Hepatocyte (in vitro differentiated cells): ENCODE data around the gene NIPA2. TPM values are rescaled to one million over a fixed set of nuclear protein-coding genes. Genes with fewer than 3 reads are reported as not detected.
"Not testable (repeated sequence)": the region's sequence is repeated elsewhere in the genome, so short reads cannot be mapped to it uniquely, and the experiment has no call there.

ENCODE experiments used
- DNase-seq: peaks from one replicate; pipeline ENCODE4 v3.0.0-alpha.2; 2016; ENCODE audit warnings: low spot score
- H2AFZ ChIP-seq: fragments of 200-600 bp; sonication (generic); 2 replicates; pipeline ENCODE4 v1.6.0; 2016; ENCODE audit warnings: antibody characterized with exemption, mild to moderate bottlenecking
- H3K27ac ChIP-seq: fragments of 200-600 bp; sonication (generic); 2 replicates; pipeline ENCODE4 v1.5.1; 2016; ENCODE audit warnings: mild to moderate bottlenecking
- H3K27me3 ChIP-seq: fragments of 200-600 bp; sonication (generic); 2 replicates; pipeline ENCODE4 v1.6.1; 2016
- H3K36me3 ChIP-seq: fragments of 200-600 bp; sonication (generic); replicated peaks from 2 replicates; pipeline ENCODE4 v1.5.1; 2016; ENCODE audit warnings: low read depth; ENCODE audit not compliant: insufficient read depth
- H3K4me1 ChIP-seq: fragments of 200-600 bp; sonication (generic); 2 replicates; pipeline ENCODE4 v1.5.1; 2016; ENCODE audit warnings: mild to moderate bottlenecking, moderate library complexity; ENCODE audit not compliant: insufficient read depth
- H3K4me2 ChIP-seq: fragments of 200-600 bp; sonication (generic); 2 replicates; pipeline ENCODE4 v1.6.0; 2016
- H3K4me3 ChIP-seq: fragments of 200-600 bp; sonication (generic); 2 replicates; pipeline ENCODE4 v1.5.1; 2016; ENCODE audit warnings: mild to moderate bottlenecking
- H3K79me2 ChIP-seq: fragments of 200-600 bp; sonication (generic); 2 replicates; pipeline ENCODE4 v1.6.0; 2017; ENCODE audit warnings: mild to moderate bottlenecking
- H3K9me2 ChIP-seq: fragments of 200-600 bp; sonication (generic); replicated peaks from 2 replicates; pipeline ENCODE4 v1.6.0; 2017; ENCODE audit warnings: mild to moderate bottlenecking; ENCODE audit not compliant: insufficient read depth
- H3K9me3 ChIP-seq: fragments of 200-600 bp; sonication (generic); 2 replicates; pipeline ENCODE4 v1.5.1; 2016; ENCODE audit warnings: low read depth, mild to moderate bottlenecking
- H4K20me1 ChIP-seq: fragments of 200-600 bp; sonication (generic); 2 replicates; pipeline ENCODE4 v1.6.0; 2016; ENCODE audit warnings: mild to moderate bottlenecking; ENCODE audit not compliant: insufficient read depth, poor library complexity, severe bottlenecking
- CTCF ChIP-seq: fragments of 200-600 bp; sonication (generic); IDR thresholded peaks from 2 replicates; pipeline ENCODE4 v1.5.1; 2016; ENCODE audit warnings: antibody characterized with exemption, mild to moderate bottlenecking; ENCODE audit not compliant: poor library complexity
- EZH2 ChIP-seq: fragments of 200-600 bp; sonication (generic); IDR thresholded peaks from 2 replicates; pipeline ENCODE4 v1.6.1; 2016; ENCODE audit warnings: antibody characterized with exemption, mild to moderate bottlenecking, borderline replicate concordance
- EZH2phosphoT487 ChIP-seq: fragments of 200-600 bp; sonication (generic); IDR thresholded peaks from one replicate; pipeline ENCODE4 v1.6.1; 2018; ENCODE audit warnings: antibody characterized with exemption, mild to moderate bottlenecking, low read depth, moderate library complexity; ENCODE audit not compliant: unreplicated experiment, severe bottlenecking
- WGBS: methylation state at CpG from one replicate; pipeline ENCODE4 v1.1.6; 2016; ENCODE audit warnings: low lambda C conversion rate; ENCODE audit errors: missing lambda C conversion rate; 5-methylcytosine and 5-hydroxymethylcytosine counted together
- polyA plus RNA-seq: library from polyadenylated mRNA; unstranded; fragments of >200 nt; fragmentation: Nextera tagmentation; extraction: Ambion mirVana; gene quantifications from 2 replicates; pipeline ENCODE4 v1.2.1, GENCODE V29; 2016
- total RNA-seq: library from RNA; depleted of rRNA; stranded (reverse); fragments of >200 nt; gene quantifications from 2 replicates; pipeline ENCODE4 v1.2.3, GENCODE V29; 2014

The NIPA2 gene
- total and polyA plus RNA-seq, 2 experiments from 2014 or later = 52.7 to 77.2 TPM

- H3K27ac ChIP-seq = no peak overlapping the region
- TF ChIP-seq EZH2phosphoT487 = no peak
- TF ChIP-seq EZH2 = no peak
- no peaks in the 10 kb centered on the region for H3K4me1 ChIP-seq
Observed at GRCh38 chr15:22796079-22796478, 42.4 kb upstream of the NIPA2 start.

GRCh38 chr15:22799902-22800301 lies 38.6 kb upstream of the NIPA2 start:
- Histone ChIP-seq H3K4me1 (no peaks in the 10 kb centered on the region), H3K4me3 (no peak overlapping the region), H3K4me2 (no peak overlapping the region), H3K36me3 (no peaks in the 10 kb centered on the region), H3K27ac (no peak overlapping the region), H2AFZ (no peak overlapping the region), H3K79me2 (peaks cover 48% of the 10 kb centered on the region), H4K20me1 (no peaks in the 10 kb centered on the region), H3K27me3 (no peaks in the 10 kb centered on the region), H3K9me3 (no peaks in the 10 kb centered on the region), H3K9me2 (no peaks in the 10 kb centered on the region)
- DNase-seq = no peak
- WGBS = 88% methylated on average over 2 of the region's 2 CpGs
- no peak for TF ChIP-seq EZH2phosphoT487

More at GRCh38 chr15:22796079-22796478, 42.4 kb upstream of the NIPA2 start:
- Histone ChIP-seq H3K27me3 (no peaks in the 10 kb centered on the region), H3K9me3 (no peaks in the 10 kb centered on the region), H4K20me1 (no peaks in the 10 kb centered on the region), H3K36me3 (no peaks in the 10 kb centered on the region), H3K4me2 (no peak overlapping the region), H3K79me2 (peaks cover 63% of the 10 kb centered on the region), H3K4me3 (no peak overlapping the region), H3K9me2 (no peaks in the 10 kb centered on the region), H2AFZ (no peak overlapping the region)
- no peak for DNase-seq

- H3K9me2 ChIP-seq, H4K20me1 ChIP-seq, H3K27ac ChIP-seq, DNase-seq, H3K27me3 ChIP-seq, H3K4me2 ChIP-seq, H3K36me3 ChIP-seq, H3K4me1 ChIP-seq, H2AFZ ChIP-seq, H3K9me3 ChIP-seq, H3K4me3 ChIP-seq: not testable (repeated sequence)
- 95% methylated on average over 10 of the region's 10 CpGs for WGBS
- H3K79me2 ChIP-seq = peaks cover 44% of the 10 kb centered on the region
Observed at GRCh38 chr15:22803006-22803405, 35.5 kb upstream of the NIPA2 start.

GRCh38 chr15:22806156-22806555 lies 32.3 kb upstream of the NIPA2 start:
- H4K20me1 ChIP-seq = no peaks in the 10 kb centered on the region
- TF ChIP-seq EZH2phosphoT487 = no peak
- no peak for TF ChIP-seq CTCF
- TF ChIP-seq EZH2 = no peak
- no peaks in the 10 kb centered on the region for H3K36me3 ChIP-seq
- H3K27me3 ChIP-seq = no peaks in the 10 kb centered on the region
- H3K79me2 ChIP-seq = peaks cover 49% of the 10 kb centered on the region
- no peaks in the 10 kb centered on the region for H3K9me2 ChIP-seq
- DNase-seq = no peak
- H3K4me3 ChIP-seq = no peak overlapping the region
- no peak overlapping the region for H3K27ac ChIP-seq
- WGBS = 90% methylated on average over 10 of the region's 11 CpGs
- H3K9me3 ChIP-seq = no peaks in the 10 kb centered on the region
- no peak overlapping the region for H2AFZ ChIP-seq
- no peaks in the 10 kb centered on the region for H3K4me1 ChIP-seq
- no peak overlapping the region for H3K4me2 ChIP-seq

- H3K4me2 ChIP-seq = no peak overlapping the region
- no peak overlapping the region for H2AFZ ChIP-seq
- H4K20me1 ChIP-seq = no peaks in the 10 kb centered on the region
- no peaks in the 10 kb centered on the region for H3K36me3 ChIP-seq
- no peak overlapping the region for H3K27ac ChIP-seq
- peaks cover 48% of the 10 kb centered on the region for H3K79me2 ChIP-seq
- H3K9me2 ChIP-seq = no peaks in the 10 kb centered on the region
- TF ChIP-seq EZH2phosphoT487 (no peak), CTCF (no peak), EZH2 (no peak)
- H3K4me3 ChIP-seq = no peak overlapping the region
- no peaks in the 10 kb centered on the region for H3K4me1 ChIP-seq
- no peak for DNase-seq
- WGBS = 85% methylated on average over 2 of the region's 2 CpGs
- H3K9me3 ChIP-seq = no peaks in the 10 kb centered on the region
- no peaks in the 10 kb centered on the region for H3K27me3 ChIP-seq
Observed at GRCh38 chr15:22806664-22807063, 31.8 kb upstream of the NIPA2 start.

GRCh38 chr15:22807831-22808230 lies 30.6 kb upstream of the NIPA2 start:
- not testable (repeated sequence) for H3K27ac ChIP-seq, H3K4me3 ChIP-seq, H3K4me1 ChIP-seq, H3K4me2 ChIP-seq, H3K27me3 ChIP-seq, H4K20me1 ChIP-seq, DNase-seq, H2AFZ ChIP-seq, H3K9me3 ChIP-seq, H3K9me2 ChIP-seq, H3K36me3 ChIP-seq
- WGBS = 95% methylated on average over 9 of the region's 9 CpGs
- H3K79me2 ChIP-seq = peaks cover 42% of the 10 kb centered on the region
